Kidney (tissue), 14 donors: ENCODE data around the gene CETP. TPM values are rescaled to one million over a fixed set of nuclear protein-coding genes. Genes with fewer than 3 reads are reported as not detected.
A peak's percentile ranks its signal among the peaks of the same experiment; 100 is the strongest.

Source experiments
- DNase-seq, 5 donors: peaks; one replicate each; pipeline ENCODE4 v3.0.0-alpha.2; 2013 to 2020
- FAIRE-seq: peaks from 2 replicates; lab custom pipeline; 2012; peaks lifted over from hg19 to GRCh38; lab: Jason Lieb, UNC
- H3K27ac ChIP-seq, 2 donors: one replicate each; pipeline ENCODE4 v1.7.0; 2013; ENCODE audit warnings: low read depth in 2 of 2, low read length in 2 of 2, inconsistent platforms in 1 of 2
- H3K27me3 ChIP-seq: one replicate; pipeline ENCODE4 v1.7.1; 2013; ENCODE audit warnings: low read length, inconsistent platforms; ENCODE audit not compliant: control insufficient read depth, insufficient read depth
- H3K36me3 ChIP-seq, 3 donors: one replicate each; pipeline versions ENCODE4 v1.7.0 to v1.7.1; 2013; ENCODE audit warnings: low read length in 3 of 3, control low read depth in 1 of 3, inconsistent platforms in 1 of 3; ENCODE audit not compliant: insufficient read depth in 3 of 3, control insufficient read depth in 2 of 3
- H3K4me1 ChIP-seq, 3 donors: one replicate each; pipeline versions ENCODE4 v1.7.0 to v1.7.1; 2013; ENCODE audit warnings: low read length in 3 of 3, inconsistent platforms in 1 of 3, low read depth in 1 of 3; ENCODE audit not compliant: control insufficient read depth in 2 of 3, insufficient read depth in 2 of 3
- H3K4me3 ChIP-seq, 3 donors: one replicate each; pipeline versions ENCODE4 v1.7.0 to v1.8.1; 2013; ENCODE audit warnings: low read length in 3 of 3, control low read depth in 1 of 3, inconsistent platforms in 1 of 3
- H3K9ac ChIP-seq, 3 donors: one replicate each; pipeline versions ENCODE4 v1.7.0 to v1.7.1; 2013; ENCODE audit warnings: low read length in 3 of 3, control low read depth in 1 of 3, inconsistent platforms in 1 of 3
- H3K9me3 ChIP-seq, 3 donors: one replicate each; pipeline versions ENCODE4 v1.7.0 to v1.7.1; 2013; ENCODE audit warnings: low read length in 3 of 3, control low read depth in 1 of 3, inconsistent platforms in 1 of 3; ENCODE audit not compliant: control insufficient read depth in 2 of 3, insufficient read depth in 1 of 3
- CTCF ChIP-seq: IDR thresholded peaks from 3 replicates; pipeline ENCODE4 v1.5.1; 2012; ENCODE audit warnings: mild to moderate bottlenecking, moderate library complexity, borderline replicate concordance; ENCODE audit not compliant: insufficient read depth; ENCODE audit errors: extremely low read depth
- intact Hi-C: fragments of 100-400 bp; cut with DNase I; formaldehyde crosslinking; loops from one replicate; pipeline ENCODE4 v1.11.1; 2022
- polyA plus RNA-seq: library from polyadenylated mRNA; stranded (reverse); fragments of 350-450 nt; fragmentation: Illumina TruSeq; extraction: RNeasy Lipid Tissue Mini Kit (QIAGEN cat#74804); gene quantifications from one replicate; pipeline ENCODE4 v1.2.3, GENCODE V29; 2014; ENCODE audit warnings: low read depth, low replicate concordance; ENCODE audit not compliant: insufficient read depth
- total RNA-seq: library from RNA; stranded (reverse); fragmentation: NEBNext Ultra II Directional; extraction: Animal tissue kit (Norgen Biotek cat#: 25700); gene quantifications from one replicate; pipeline ENCODE4 v1.2.1, GENCODE V29; 2021
- donor health status: control.
- donor health status: control.
- donor health status: control.
- donor health status: control.
- donor health status: control.
- donor health status: DM: yes; HTN: yes; CAD: no.
- donor health status: Normal renal cell carcinoma (clear cell type).

Gene CETP
- total and polyA plus RNA-seq, 2 donors from 2014 or later: 1.3 to 2.1 TPM

GRCh38 chr16:56999409-57000270 is 37.9 kb downstream of the CETP start:
- Histone ChIP-seq H3K27ac (peak overlapping the region in 1 of 2 donors; percentile 59), H3K36me3 (no peaks in the 10 kb centered on the region), H3K9me3 (no peaks in the 10 kb centered on the region), H3K27me3 (no peaks in the 10 kb centered on the region), H3K4me1 (peaks cover 0 to 9% (median 0%) of the 10 kb centered on the region in 3 donors), H3K4me3 (no peak overlapping the region), H3K9ac (no peak overlapping the region)
- FAIRE-seq (no peak), DNase-seq (no peak)
- intact Hi-C loops: no loop called here
- no peak for TF ChIP-seq CTCF

GRCh38 chr16:57000271-57001025 is 38.7 kb downstream of the CETP start:
- no peak for TF ChIP-seq CTCF
- no peak for FAIRE-seq
- no peak overlapping the region for H3K4me3 ChIP-seq
- peaks cover 0 to 9% (median 0%) of the 10 kb centered on the region in 3 donors for H3K4me1 ChIP-seq
- H3K27ac ChIP-seq: peak overlapping the region; percentile 51 to 59
- H3K9ac ChIP-seq: no peak overlapping the region
- H3K27me3 ChIP-seq: no peaks in the 10 kb centered on the region
- intact Hi-C loops: no loop called here
- no peaks in the 10 kb centered on the region for H3K36me3 ChIP-seq
- no peaks in the 10 kb centered on the region for H3K9me3 ChIP-seq
- DNase-seq: peak in 1 of 5 donors; percentile 79

DNA sequence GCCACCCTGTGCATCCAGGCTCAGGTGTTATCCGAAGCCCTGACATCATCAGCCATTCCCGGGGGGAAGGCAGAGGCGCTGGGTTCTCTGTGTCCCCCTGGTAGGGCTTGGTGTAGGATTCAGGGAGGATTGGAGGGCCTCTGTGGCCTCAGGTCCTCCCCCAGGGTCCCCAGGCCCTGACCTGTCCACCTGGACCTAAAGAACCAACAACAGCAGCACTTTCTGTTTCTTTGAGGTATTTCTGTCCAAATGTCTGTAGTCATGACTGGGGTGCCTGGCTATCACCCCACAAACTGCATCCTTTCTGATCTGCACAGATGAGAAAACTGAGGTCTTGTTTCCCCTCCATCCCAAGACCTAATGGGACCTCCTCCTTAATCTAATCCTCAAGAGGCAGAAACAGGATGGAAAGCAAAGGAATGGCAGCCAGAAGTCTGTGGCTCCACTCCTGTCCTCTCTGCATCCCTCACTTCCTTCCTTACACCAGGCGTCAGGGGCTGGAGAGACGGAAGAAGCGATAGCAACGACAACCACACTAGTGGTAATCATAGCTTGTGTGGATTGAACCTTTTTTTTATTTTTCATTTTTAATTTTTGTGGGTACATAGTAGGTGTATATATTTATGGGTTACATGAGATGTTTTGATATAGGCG is 39.4 kb downstream of the CETP start:
- intact Hi-C loops: no loop called here
- DNase-seq (no peak), FAIRE-seq (no peak)
- no peaks in the 10 kb centered on the region for H3K27me3 ChIP-seq
- no peaks in the 10 kb centered on the region for H3K9me3 ChIP-seq
- no peaks in the 10 kb centered on the region for H3K36me3 ChIP-seq
- H3K4me1 ChIP-seq: peaks cover 0 to 9% (median 0%) of the 10 kb centered on the region in 3 donors
- H3K4me3 ChIP-seq: no peak overlapping the region
- peak overlapping the region in 1 of 2 donors; percentile 59 for H3K27ac ChIP-seq
- no peak for TF ChIP-seq CTCF
- no peak overlapping the region for H3K9ac ChIP-seq
